LoVo (cell line): ENCODE data around the gene MAPK1.
"Not testable (repeated sequence)": the region's sequence is repeated elsewhere in the genome, so short reads cannot be mapped to it uniquely, and the experiment has no call there.

Experiments
- DNase-seq: peaks from one replicate; pipeline ENCODE4 v3.0.0-alpha.2; 2016; ENCODE audit warnings: low spot score

MAPK1 gene

DNA sequence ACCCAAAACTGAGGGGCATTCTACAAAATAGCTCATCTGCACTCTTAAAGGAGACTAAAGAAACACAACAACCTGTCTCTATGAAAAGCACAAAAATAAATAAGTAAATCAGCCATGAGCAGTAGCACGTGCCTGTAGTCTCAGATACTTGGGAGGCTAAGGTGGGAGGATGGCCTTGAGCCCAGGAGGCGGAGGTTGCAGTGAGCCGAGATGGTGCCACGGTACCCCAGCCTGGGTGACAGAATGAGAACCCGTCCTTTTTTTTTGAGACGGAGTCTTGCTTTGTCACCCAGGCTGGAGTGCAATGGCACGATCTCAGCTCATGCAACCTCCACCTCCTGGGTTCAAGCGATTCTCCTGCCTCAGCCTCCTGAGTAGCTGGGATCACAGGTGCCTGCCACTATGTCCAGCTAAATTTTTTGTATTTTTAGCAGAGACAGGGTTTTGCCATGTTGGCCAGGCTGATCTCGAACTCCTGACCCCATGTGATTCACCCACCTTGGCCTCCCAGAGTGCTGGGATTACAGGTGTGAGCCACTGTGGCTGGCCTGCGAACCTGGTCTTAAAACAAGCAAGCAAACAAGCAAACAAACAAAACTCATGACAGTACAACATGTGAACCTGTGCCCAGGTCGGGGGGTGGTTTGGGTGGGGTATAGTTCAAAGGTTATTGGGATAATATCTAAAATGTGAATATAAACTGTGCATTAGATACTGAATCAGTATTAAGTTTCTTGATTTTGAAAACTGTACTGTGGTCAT lies 76.4 kb downstream of the MAPK1 start:
- not testable (repeated sequence) for DNase-seq

DNA sequence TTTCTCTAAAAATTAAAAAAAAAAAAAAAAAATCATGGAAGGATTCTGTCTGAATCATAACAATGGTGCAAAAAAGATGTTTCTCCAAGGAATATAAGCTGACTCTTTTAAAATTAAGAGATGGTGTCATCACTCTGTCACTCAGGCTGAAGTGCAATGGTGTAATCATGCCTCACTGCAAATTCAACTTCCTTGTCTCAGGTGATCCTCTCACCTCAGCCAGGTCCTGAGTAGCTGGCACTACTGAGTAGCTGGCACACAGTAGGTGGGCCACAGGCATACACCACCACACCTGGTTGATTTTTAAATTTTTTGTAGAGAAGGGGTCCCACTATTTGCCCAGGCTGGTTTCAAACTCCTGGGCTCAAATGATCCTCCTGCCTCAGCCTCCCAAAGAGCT lies 77.1 kb downstream of the MAPK1 start:
- DNase-seq = no peak

DNA sequence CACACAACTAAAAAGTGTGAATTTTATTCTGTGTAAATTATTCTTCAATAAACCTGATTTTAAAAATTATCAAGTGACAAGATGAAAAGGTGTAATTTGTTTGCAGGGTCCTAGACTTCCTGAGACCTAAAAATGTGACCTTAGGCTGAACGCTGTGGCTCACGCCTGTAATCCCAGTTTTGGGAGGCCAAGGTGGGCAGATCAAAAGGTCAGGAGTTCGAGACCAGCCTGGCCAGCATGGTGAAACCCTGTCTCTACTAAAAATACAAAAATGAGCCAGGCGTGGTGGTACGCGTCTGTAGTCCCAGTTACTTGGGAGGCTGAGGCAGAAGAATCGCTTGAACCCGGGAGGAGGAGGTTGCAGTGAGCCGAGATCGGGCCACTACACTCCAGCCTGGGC lies 79.9 kb downstream of the MAPK1 start:
- not testable (repeated sequence) for DNase-seq

DNA sequence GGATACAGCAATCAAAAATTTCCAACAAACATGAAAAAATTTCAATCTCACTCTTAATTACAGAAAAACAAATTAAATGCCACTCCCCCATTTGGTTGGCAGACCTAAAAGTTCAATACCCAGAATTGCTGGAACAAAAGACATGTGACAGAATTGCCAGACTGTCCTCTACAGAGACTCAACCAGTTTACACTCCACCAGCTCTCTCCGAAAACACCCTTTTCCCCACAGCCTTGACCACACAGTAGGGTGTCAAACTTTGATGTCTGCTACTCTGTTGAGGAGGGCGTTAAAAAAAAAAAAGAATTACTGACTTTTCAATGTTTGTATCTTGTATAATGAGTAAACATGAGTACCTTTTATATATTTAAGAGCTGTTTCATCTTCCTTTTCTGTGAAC lies 87.2 kb downstream of the MAPK1 start:
- no peak for DNase-seq

DNA sequence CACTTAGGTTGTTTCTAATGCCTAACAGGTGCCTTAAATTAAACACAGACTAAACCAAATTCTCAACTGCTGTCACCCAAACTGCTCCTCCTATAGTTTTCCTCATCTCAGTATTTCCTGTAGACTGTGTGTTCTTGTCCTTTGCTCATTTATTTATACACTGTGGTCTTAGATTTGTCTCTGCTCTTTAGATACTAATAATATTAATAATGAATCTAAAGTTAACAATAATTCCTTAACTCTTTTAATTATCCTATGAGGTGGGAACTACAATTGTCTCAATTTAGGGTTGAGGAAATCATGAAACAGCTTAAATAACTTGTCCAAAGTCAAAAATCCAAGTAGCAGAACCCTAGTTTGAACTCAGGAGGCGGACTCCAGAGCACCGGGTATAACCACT lies 88.0 kb downstream of the MAPK1 start:
- no peak for DNase-seq

DNA sequence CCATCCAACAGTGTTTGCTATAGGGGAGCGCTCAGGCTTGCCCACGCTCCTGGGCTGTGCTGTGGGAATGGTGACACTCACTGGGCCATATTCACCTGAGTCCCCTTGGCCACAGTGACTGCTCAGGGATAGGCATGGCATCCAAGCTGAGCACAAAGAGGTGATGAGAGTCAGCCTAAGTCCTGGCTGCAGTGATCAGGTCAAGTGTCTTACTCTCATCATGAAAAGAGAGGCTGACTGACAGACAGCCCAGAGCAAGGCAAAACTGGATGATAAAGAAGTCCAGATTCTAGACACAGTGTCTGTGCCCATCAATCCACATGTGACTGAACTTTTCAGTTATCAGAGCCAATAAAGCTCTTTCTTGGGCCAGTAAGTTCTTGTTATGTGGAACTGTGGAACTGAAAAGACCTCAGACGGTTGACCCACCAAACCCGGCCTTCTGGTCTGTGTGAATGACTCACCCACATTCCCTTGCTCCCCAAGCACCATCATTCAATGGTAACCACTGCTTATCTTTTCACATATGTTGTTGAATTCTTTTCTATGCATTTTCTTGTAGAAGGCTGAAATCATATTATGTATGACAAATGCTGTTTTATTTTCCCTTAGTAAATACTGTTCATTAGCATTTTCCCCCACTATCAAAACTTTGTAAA lies 88.6 kb downstream of the MAPK1 start:
- no peak for DNase-seq

DNA sequence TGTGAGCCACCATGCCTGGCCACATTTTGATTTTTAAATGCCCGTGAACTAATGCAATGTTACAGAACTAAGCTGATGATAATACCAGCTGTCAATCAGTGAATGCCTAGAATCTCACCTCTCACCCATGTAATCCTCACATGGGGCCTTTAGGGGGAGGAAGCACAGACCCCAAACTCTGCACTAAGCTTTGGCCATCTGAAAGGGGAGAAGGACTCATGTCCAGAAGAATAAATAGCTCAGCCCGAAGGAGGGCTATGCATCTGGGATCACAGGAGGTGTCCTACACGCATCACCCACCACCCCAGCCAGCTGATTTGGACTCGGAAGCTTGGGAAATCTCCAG lies 95.8 kb downstream of the MAPK1 start:
- no peak for DNase-seq

DNA sequence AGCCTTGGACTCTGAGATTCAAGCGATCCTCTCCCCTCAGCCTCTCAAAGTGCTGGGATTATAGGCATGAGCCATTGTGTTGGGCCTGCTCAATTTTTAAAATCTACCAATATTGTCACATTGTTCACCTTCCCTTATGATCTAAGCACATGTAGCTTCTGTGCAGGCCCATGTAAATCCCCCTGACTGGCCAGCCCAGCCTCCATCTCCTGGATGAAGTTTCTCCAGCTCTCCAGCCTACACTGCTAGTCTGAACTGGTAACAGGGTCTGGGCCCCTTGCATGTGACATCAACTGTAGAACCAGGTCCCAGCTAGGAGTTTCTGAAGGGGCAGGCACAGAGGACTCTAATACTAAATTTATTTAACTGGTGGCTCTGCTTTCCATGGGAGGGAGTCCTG lies 99.0 kb downstream of the MAPK1 start:
- no peak for DNase-seq

DNA sequence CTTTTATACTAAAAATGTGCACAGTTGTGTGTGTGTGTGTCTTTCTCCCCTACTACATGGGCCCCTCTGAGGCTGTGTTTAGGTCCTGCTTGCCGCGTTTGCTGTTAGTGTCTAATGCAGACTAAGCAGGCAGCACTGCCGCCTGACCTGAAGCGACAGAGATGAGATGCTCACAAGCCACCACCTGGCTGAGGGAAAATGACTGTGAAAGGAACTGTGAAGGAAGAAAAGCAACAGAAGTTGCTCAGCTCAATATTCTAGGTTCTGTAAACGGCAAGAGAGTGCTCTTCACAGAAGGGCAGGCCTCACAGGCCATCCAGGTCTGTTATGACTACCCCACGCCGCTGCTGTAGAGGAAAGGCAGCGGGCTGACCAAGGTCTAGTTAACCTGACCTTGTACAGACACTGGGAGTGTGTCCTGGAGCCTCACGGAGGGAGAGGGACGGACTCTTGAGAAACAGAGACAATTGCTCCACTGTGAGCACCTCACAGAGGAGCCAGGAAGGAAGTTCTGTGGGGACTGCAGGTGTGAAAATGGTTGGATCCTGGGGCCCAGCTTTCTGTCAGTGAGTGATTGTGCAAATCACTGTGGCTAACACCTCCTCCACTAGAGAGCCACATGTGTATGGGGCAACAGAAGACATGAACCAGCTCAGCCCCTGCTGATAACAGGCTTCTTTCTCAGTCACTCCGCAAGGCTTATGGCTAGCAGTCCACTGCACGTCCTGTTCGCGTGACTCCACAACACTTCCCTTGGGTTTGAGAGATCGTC lies 100.6 kb downstream of the MAPK1 start:
- DNase-seq = no peak

DNA sequence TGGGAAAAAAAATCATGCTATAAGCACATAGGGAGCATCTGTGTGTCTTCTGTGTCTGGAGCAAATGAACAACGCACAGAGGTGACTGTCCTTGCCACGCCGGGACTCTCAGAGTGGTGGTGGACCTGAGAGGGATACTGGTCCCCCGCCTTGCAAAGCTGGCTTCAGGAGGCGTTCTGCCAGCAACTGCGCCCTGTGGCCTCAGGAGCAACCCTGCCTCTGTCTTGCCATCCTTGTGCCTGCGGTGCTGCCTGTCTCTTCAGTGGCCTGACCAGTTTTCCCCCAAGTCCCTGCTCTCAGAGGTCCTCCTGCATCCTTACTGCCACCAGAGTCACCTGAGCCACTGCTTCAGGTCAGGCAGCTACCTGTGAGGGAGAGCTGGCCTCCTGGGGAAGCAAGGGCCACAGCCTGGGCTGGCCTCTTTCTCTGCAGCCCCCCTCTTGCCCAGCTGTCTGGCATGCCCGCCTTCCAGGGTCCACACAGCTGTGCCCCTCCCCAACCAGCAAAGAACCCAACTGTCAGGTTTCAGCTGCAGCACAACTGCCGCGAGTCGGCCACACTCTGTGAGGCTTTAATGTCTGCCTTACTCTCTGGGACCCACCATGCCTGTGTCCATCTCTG lies 101.4 kb downstream of the MAPK1 start:
- DNase-seq = no peak

DNA sequence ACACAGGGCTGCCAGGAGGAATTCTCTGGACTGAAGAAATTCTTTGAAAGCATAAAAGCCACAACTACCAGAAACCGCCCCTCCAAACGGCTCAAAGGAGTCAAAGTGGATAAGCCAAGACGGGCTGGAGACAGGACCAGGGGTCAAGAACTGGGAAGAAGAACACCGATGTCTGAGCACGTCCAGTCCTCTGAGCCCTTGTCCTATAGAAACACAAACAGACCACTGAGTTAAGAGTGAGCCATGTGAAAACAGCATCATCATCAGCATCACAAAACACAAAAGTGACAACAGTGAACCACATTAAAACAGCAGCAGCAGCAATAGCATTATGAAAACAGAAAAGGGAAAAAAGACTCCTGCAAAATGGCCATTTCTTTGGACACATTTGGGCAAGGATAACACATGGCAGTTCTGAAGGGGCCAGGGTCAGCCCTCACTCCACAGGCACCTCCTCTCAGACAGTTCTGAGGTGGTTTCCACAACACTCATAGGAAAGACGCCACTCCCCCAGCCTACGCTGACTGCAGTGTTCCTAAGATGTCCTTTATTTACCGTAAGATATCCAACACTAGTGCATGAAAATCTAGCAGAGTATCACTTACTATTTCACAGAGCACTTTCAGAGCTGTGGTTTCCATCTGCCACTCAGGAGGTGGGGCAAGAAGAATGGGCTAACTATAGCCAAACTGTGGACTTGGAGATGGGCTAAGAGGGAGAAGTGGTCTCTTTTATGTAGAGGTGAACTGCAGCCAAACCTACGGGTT lies 103.2 kb downstream of the MAPK1 start:
- no peak for DNase-seq

DNA sequence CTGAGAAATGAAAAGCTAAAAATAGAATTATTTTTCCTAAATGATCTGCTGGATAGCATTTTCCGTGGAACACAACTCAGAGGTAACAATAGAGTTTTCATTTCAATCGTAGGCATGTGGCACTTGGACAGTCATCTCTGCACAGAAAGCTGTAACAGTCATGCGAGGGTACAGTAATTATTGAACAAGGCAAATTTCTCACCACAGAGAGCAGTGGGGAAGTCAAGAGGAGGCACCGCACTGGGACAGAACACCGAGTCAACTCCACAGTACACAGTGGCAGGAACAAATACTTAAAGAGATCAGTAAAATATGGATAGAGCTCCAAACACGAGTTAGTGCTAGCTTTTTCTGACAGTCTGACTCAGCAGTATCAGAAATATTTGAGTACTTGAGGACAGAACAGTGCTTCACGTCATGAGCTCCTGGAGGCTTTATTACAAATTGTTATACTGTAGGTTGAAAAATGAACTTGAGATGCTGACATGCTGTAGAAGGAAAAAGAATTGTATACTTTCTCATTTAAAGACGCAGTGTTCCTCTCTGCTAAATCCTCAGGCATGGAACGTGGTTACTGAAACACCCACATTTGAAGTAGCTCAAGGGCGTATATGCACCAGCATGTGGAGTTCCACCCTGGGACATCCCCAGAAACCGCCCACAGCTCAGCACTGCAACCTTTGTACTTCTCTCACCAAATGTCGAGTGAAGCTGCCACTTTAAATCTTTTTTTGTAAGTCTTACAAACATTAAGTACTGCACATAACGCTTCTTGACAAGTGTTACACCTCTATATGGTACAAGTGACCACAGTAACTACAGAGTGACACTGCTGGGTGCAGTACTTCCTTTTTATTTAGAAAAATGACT lies 104.5 kb downstream of the MAPK1 start:
- no peak for DNase-seq

DNA sequence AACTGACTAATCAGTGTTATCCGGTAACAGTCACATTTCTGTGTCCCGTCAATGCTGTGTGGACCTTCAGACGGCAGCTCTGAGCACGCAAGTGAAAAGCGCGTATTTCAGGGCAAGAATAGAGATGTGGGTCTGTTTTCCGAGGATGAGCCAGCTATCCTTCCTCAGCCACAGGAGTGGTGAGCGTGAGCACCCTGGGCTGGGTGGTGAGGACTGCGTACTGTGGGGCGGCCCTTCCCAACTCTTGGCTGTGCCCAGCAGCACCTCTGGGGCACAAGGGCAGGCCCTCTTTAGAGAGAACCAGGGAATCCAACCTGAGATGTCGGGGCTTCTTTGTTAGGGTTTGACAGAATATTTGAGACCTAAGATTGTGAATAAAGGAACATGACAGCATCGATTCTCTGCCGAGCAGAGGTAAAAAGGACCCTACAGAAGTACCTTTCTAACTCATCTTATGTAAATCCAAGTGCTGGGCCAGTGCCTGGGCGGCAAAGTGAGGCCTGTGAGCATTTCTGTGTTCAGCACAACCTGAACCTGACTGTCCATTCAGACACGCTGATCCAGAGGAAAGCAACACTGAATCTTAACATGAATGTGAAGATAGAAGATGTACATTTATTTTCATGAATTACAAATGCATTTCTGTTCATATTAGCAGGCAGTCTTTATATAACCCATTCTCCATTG lies 105.3 kb downstream of the MAPK1 start:
- no peak for DNase-seq

DNA sequence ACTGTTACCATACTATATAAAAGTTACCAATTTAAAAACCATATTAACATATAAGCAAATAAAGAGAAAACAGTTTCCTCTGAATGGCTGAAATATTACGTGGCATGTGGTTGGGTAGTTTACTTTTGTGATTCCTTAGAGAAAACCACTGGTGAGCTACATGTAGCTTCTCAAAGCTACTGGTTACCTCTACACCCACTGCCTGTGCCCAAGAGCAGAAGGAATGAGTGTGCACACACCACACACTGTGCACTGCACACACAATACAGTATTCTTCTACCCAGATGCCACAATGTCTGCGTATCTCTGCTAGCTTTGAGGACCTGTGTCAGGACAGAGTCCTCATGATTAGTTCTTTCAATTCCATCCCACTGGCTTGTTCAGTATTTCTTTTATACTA lies 106.4 kb downstream of the MAPK1 start:
- no peak for DNase-seq

DNA sequence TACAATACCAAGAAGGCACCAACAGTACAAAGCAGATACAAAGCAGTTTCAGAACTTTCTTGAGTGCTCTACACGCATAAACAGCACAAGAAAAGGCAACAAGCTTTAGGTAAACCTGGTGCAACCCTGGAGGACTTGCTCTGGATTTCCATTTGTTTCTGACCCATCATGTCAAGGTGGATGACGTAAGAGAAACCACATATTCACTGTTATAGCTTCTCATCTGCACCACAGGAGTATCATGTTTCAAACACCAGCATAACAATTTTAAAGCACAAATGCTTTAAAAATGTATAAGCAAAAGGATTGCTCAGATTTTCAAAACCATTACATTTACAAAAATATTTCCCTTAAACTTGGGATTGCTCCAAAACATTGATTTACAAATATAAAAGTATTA lies 106.8 kb downstream of the MAPK1 start:
- DNase-seq = no peak

DNA sequence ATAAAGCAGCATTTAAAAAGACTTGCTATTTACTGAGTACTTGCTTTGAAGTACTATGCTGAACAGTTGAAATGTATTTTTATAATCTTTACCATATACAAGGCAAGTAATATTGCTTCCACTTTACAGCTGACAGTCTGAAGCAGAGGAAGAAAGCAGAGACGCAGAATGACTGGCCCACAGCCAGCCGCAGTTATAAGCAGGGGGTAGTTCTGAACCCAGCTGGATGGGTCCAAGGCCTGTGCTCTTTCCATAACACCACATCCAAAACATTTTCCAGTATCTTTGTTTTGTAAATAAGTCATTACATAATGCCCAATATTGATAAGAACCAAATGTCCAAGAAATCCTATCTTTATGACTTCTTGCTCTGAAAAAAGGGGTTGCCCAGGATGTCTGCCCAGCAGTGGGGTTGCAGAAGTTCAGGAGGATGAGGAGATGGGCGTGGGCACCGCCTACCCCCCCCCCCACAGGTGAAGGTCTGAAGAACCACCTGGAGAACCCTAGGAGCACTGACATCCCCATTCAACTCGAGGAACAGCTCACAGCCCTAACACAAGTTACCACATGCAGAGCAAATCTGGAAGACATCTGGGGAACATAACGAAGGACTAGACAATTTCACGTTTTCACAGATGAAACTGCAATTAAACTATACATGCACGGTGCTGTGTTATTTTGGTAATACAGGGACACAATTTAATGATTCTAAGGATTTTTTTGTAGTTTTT lies 107.6 kb downstream of the MAPK1 start:
- DNase-seq = no peak

DNA sequence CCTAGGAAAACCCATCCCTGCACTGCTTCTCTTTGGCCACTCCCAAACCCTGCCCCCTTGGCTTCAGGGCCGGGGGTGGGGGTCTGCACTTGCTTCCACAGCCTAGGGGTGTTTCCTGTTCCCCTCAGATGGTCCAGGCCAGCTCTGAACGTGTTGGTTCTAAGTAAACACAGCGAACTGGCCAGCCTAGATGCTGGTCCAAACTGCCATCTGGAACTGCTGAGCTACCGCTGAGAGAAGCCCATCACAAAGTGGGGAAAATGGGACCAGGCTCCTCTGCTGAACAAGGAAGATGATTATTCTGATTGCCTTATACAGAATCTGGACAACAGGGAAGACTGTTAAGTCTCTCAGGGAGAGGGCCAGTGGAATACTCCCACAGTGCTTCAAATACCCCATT lies 108.4 kb downstream of the MAPK1 start:
- no peak for DNase-seq

DNA sequence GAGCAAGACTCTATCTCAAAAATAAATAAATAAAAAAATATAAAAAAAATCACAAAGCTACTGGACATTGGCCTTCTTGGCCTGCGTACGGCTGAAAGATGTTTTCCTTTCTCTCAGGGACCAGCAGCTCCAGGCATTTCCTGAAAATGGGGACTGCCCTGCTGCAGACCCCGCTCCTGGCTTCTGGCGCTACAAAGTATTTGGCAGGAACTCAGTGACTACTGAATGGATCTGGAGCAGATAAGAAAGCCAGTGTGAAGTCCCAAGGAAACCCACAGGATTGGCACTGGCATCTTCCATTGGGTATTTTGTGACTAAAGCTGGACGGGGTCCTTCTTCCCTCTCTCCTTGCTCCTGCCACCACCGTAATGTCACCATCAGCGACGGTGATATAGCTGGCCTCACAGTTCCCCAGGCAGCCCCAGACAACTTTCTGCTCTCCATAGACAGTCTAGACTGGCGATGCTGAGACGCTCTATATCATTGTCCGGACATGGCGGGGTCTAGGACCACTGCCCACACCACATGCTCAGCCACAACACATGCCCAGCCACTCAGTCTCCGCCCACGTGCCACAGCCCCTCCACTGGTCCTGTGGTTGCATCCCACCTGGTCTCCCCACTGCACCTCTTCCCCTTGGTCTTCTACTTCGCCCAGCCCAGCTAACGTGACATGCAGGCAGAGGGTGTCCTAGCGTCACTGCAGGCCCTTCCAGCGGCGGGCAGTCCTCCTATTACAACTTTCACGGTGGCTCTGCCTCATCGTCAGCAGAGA lies 109.2 kb downstream of the MAPK1 start:
- DNase-seq = no peak

DNA sequence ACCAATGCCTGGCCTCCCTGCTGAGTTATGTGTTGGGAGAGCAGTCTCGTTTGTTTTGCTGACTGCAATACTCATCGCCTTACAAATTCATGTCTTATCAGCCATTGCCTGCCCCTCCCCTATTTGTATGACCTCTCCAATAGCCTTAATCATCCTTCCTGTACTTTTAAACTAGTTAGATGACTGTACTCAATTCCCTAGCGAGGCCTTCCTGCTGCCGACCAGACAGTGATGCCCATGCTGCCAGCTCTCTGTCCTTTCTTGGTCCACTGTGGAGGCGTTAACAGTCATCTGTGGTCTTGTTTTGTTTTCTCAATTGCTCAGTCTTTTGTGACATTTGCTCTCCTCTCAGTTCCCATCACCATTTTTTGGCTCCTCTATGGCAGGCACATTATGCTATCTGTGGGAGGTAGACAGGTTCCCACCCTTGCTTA lies 111.6 kb downstream of the MAPK1 start:
- no peak for DNase-seq
